ENCODE results near the gene SLC1A2.

GRCh38 chr11:35276396-35277145 lies 142.8 kb downstream of the SLC1A2 start:
- TF ChIP-seq, protein P1, sequence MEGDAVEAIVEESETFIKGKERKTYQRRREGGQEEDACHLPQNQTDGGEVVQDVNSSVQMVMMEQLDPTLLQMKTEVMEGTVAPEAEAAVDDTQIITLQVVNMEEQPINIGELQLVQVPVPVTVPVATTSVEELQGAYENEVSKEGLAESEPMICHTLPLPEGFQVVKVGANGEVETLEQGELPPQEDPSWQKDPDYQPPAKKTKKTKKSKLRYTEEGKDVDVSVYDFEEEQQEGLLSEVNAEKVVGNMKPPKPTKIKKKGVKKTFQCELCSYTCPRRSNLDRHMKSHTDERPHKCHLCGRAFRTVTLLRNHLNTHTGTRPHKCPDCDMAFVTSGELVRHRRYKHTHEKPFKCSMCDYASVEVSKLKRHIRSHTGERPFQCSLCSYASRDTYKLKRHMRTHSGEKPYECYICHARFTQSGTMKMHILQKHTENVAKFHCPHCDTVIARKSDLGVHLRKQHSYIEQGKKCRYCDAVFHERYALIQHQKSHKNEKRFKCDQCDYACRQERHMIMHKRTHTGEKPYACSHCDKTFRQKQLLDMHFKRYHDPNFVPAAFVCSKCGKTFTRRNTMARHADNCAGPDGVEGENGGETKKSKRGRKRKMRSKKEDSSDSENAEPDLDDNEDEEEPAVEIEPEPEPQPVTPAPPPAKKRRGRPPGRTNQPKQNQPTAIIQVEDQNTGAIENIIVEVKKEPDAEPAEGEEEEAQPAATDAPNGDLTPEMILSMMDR (IDR thresholded peaks at IDR 0.05): no peak
- no peak for TF ChIP-seq POLR2A (IDR thresholded peaks at IDR 0.05)
